ENCODE data around the gene SPANXN4. TPM values are rescaled to one million over a fixed set of nuclear protein-coding genes. Genes with fewer than 3 reads are reported as not detected.

Gene SPANXN4
- not detected for total RNA-seq
- long read RNA-seq, result 0 reads

GRCh38 chrX:143025628-143026027, at the start of gene SPANXN4:
TSS of gene SPANXN4 (plus strand) at chrX:143025928. CDS start at chrX:143026015, 87 bp downstream.
- intact Hi-C loops (cut with DNase I), result no loop called here
- no peak for TF ChIP-seq CTCF (IDR thresholded peaks at IDR 0.05)
- Histone ChIP-seq H3K27ac (no peak within 1 kb of the TSS), H3K36me3 (no peaks in the 10 kb centered on the region), H3K27me3 (ENCODE audit: low read depth) (no peaks in the 10 kb centered on the region), H3K4me3 (no peak within 1 kb of the TSS), H3K9me3 (no peaks in the 10 kb centered on the region), H3K4me1 (no peaks in the 10 kb centered on the region)
- ATAC-seq (no peak), DNase-seq (no peak)

GRCh38 chrX:142977128-142977914, 48.4 kb upstream of the SPANXN4 start:
- ATAC-seq (no peak), DNase-seq (no peak)
- intact Hi-C loops (cut with DNase I), result no loop called here
- no peak overlapping the region for H3K4me3 ChIP-seq
- H3K4me1 ChIP-seq, result no peaks in the 10 kb centered on the region
- no peaks in the 10 kb centered on the region for H3K27me3 ChIP-seq (ENCODE audit: low read depth)
- no peak for TF ChIP-seq CTCF (IDR thresholded peaks at IDR 0.05)
- no peaks in the 10 kb centered on the region for H3K9me3 ChIP-seq
- no peak overlapping the region for H3K27ac ChIP-seq
- no peaks in the 10 kb centered on the region for H3K36me3 ChIP-seq

- Histone ChIP-seq H3K27me3 (ENCODE audit: low read depth) (no peaks in the 10 kb centered on the region), H3K4me3 (no peak overlapping the region), H3K9me3 (no peaks in the 10 kb centered on the region), H3K27ac (no peak overlapping the region), H3K4me1 (no peaks in the 10 kb centered on the region), H3K36me3 (no peaks in the 10 kb centered on the region)
- ATAC-seq, result no peak
- no peak for TF ChIP-seq CTCF (IDR thresholded peaks at IDR 0.05)
- no peak for DNase-seq
- intact Hi-C loops (cut with DNase I), result no loop called here
Observed at GRCh38 chrX:142978130-142978684, 47.5 kb upstream of the SPANXN4 start.

GRCh38 chrX:142982679-142983078, 43.0 kb upstream of the SPANXN4 start:
- ATAC-seq, result no peak

GRCh38 chrX:142994988-142995387, 30.7 kb upstream of the SPANXN4 start:
- no peaks in the 10 kb centered on the region for H3K4me1 ChIP-seq
- no peaks in the 10 kb centered on the region for H3K36me3 ChIP-seq
- no peaks in the 10 kb centered on the region for H3K27me3 ChIP-seq (ENCODE audit: low read depth)
- intact Hi-C loops (cut with DNase I), result no loop called here
- ATAC-seq (no peak), DNase-seq (no peak)
- no peaks in the 10 kb centered on the region for H3K9me3 ChIP-seq
- no peak overlapping the region for H3K27ac ChIP-seq
- no peak for TF ChIP-seq CTCF (IDR thresholded peaks at IDR 0.05)
- no peak overlapping the region for H3K4me3 ChIP-seq

More at GRCh38 chrX:142982679-142983078, 43.0 kb upstream of the SPANXN4 start:
- no peak for TF ChIP-seq CTCF (IDR thresholded peaks at IDR 0.05)
- intact Hi-C loops (cut with DNase I), result no loop called here
- Histone ChIP-seq H3K36me3 (no peaks in the 10 kb centered on the region), H3K27ac (no peak overlapping the region), H3K27me3 (ENCODE audit: low read depth) (no peaks in the 10 kb centered on the region), H3K4me3 (no peak overlapping the region), H3K4me1 (no peaks in the 10 kb centered on the region), H3K9me3 (no peaks in the 10 kb centered on the region)
- no peak for DNase-seq

Data from lower lobe of right lung (tissue), 2 donors.